GM21515 (cell line): ENCODE measurements around the gene BRICD5.
"Not testable (repeated sequence)": the region's sequence is repeated elsewhere in the genome, so short reads cannot be mapped to it uniquely, and the experiment has no call there.

ENCODE experiments used
- ATAC-seq: cut with Tn5 transposase; IDR thresholded peaks from one replicate; pipeline ENCODE4 v1.9.1; 2021; ENCODE audit not compliant: unreplicated experiment

BRICD5 gene

GRCh38 chr16:2210386-2211365, at the start of gene BRICD5:
Gene BRICD5 (minus strand): TSS chr16:2210863. CDS start chr16:2210833, 30 bp downstream.
- ATAC-seq, result no peak

- ATAC-seq, result no peak
Measured at GRCh38 chr16:2260250-2260649, 49.6 kb upstream of the BRICD5 start.

DNA sequence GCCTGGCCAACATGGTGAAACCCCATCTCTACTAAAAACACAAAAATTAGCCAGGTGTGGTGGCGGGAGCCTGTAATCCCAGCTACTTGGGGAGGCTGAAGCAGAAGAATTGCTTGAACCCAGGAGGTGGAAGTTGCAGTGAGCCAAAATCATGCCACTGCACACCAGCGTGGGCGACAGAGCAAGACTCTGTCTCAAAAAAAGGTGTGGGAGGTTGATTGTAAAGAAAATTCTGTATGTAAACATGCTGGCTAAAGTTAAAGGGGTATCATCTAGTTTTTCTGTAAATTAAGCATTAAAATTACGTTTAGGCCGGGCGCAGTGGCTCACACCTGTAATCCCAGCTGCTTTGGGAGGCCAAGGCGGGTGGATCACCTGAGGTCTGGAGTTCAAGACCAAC, 47.9 kb upstream of the BRICD5 start:
- ATAC-seq, result not testable (repeated sequence)

DNA sequence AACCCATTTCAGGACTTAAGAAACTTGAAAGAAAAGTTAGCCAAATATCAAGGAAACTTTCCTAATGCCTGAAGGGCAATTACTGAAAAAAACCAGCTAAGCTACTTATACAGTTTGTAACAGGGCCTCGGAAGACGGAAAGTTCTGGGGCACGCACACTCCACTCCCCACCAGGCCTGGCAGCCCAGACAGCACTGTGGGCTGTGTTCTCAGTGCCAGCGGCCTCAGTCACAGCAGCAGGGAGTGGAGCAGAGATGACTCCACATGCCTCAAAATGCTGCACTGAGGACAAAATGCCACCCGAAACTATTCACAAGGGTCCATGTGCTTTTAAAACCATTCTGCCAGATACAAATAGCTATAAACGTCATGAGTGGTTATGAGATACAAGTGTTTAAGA, 47.1 kb upstream of the BRICD5 start:
- ATAC-seq, result no peak

- no peak for ATAC-seq
Measured at GRCh38 chr16:2256531-2257140, 46.0 kb upstream of the BRICD5 start.

DNA sequence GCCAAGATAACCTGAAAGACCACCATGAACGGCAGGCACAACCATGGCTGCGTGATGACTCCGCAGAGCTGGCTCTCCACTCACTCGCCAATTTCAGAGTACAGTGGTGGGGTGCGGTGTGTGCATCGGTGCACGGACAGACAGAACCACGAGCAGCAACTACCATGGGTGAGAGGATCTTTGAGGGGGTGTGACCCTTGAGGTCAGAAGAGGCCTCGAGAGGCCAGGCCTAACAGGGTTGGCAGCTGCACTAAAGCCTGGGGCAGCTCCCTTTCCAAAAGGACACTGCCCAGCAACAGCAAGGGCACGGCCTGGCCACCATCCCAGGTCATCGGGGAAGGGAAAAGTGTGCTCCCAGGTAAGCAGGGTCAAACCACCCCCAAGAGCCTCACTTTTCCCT, 42.6 kb upstream of the BRICD5 start:
- no peak for ATAC-seq

DNA sequence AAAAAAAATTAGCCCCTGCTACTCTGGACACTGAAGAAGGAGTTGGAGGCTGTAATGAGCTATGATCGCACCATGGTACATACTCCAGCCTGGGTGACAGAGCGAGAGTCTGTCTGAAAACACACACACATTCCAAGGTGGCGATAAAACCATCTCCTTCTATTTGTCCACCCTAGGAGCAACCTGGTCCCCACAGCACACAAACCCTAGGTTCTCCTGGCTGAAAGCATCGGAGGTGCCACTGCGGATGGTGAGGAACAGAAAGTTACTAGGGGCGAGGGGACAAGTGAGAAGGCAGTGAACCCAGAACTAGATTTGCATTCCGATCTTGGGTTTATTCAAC, 42.1 kb upstream of the BRICD5 start:
- ATAC-seq, result no peak

DNA sequence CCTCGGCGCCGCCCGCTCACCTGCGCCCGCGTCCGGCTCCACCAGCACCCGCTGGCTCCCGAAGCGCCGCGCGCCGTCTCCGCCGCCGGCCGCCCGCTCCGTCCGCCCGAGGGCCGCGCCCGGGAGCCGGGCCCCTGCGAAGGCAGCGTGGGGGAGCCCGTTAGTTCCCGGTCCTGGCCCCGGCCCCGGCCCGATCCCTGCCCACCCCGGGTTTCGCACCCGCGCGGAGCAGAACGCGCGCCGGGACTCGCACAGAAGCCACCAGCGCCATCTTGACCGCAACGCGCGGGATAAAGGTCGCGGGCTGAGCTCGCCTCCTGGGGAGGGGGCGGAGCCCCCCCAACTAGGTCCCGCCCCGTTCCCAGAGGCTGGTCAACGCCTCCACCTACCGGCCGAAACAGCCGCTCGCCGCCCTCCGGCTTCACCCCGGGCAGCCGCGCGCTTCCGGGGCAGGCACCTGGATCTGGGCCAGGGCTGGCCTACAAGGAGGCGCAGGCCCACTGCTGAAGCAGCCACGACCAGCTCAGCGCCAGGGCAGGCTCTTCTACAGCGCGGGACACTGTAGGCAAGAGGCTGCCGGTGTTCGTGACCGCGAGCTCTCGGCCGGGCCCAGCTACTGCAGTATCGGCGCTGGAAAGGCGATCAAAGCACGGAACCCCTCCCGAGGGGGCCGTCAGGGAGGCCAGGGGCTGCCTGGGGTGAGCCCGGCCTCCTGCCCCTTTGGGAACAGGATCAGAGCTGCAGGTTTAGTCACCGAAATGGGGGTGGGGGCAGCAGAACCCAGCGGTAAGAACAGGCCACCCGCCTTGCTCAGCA, 40.8 kb upstream of the BRICD5 start, which contains the start of gene ECI1:
TSS of gene ECI1 (minus strand) at position 292 of the 816 bp plus-strand sequence. CDS start at position 271, 21 bp downstream.
- peak; percentile 79 for ATAC-seq

DNA sequence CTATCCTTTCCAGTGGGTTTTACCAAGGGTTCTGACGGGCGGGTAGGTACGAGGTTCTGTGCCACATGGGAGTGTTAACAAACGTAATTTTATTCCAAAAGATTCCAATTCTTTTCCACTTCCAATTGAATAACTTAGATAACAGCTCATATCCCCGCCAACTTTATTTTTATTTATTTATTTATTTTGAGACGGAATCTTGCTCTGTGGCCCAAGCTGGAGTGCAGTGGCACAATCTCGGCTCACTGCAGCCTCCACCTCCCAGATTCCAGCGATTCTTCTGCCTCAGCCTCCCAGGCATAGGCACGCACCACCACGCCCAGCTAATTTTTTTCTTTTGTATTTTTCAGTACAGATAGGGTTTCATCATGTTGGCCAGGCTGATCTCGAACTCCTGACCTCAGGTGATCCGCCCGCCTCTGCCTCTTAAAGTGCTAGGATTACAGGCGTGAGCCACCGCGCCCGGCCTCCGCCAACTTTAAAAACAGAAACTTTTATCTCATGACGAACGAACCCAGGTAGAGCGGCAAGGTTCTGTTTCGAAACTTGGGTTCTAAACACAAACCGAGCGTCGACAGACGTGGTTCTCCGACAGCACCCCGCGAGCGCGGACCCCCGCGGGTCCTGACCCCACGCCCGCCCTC, 40.1 kb upstream of the BRICD5 start:
- no peak for ATAC-seq

GRCh38 chr16:2246301-2246885, 35.7 kb upstream of the BRICD5 start:
- no peak for ATAC-seq

DNA sequence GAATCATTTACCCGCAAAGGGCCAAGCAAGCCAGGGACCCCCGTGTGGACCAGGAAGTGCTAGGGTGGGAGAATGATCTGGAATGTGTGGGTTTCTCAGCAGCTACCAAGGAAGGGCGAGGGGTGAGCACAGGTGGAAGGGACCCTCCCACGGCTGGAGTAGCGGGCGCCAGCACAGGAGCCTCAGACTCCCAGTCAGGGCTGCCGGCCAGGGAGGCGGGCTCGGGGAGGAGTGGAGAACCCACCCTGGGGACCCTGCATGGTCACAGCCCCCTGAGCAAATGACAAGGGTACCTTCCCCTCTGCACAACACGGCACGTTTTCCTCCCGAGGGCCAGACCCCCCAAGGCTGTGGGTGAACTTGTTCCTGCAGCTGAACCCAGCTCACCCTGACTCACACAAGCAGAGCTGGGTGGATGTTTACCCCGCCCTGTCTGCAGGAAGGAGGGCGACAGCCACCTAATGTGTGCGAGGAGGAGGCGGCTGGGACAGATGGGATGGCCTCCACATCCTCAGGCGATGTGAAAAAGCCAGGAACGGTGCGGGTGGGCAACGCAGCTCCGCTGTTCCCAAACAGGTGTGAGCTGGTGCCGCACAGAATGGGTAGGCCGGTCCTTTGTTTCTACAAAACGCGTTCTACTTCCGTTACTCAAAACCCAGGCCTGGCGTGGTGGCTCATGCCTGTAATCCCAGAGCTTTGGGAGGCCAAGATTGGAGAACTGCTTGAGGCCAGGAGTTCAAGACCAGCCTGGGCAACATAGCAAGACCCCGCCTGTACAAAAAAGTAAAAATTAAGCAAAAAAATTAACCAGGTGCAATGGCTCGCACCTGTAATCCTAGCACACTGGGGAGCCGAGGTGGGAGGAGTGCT, 34.5 kb upstream of the BRICD5 start:
- no peak for ATAC-seq

- no peak for ATAC-seq
Measured at GRCh38 chr16:2244301-2244700, 33.6 kb upstream of the BRICD5 start.

- ATAC-seq, result no peak
Measured at GRCh38 chr16:2243781-2244180, 33.1 kb upstream of the BRICD5 start.

GRCh38 chr16:2243031-2243528, 32.4 kb upstream of the BRICD5 start:
- no peak for ATAC-seq

- no peak for ATAC-seq
Measured at GRCh38 chr16:2242598-2242997, 31.9 kb upstream of the BRICD5 start.

DNA sequence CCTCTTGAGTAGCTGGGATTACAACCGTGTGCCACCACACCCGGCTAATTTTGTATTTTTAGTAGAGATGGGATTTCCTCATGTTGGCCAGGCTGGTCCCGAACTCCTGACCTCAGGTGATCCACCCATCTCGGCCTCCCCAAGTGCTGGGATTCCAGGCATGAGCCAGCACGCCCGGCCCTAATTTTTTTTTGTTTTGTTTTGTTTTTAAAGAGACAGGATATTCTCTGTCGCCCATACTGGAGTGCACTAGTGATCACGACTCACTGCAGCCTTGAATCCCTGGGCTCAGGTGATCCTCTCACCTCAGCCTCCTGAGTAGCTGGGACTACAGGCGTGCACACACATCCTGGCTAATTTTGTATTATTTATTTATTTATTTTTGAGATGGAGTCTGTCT, 29.7 kb upstream of the BRICD5 start:
- not testable (repeated sequence) for ATAC-seq

DNA sequence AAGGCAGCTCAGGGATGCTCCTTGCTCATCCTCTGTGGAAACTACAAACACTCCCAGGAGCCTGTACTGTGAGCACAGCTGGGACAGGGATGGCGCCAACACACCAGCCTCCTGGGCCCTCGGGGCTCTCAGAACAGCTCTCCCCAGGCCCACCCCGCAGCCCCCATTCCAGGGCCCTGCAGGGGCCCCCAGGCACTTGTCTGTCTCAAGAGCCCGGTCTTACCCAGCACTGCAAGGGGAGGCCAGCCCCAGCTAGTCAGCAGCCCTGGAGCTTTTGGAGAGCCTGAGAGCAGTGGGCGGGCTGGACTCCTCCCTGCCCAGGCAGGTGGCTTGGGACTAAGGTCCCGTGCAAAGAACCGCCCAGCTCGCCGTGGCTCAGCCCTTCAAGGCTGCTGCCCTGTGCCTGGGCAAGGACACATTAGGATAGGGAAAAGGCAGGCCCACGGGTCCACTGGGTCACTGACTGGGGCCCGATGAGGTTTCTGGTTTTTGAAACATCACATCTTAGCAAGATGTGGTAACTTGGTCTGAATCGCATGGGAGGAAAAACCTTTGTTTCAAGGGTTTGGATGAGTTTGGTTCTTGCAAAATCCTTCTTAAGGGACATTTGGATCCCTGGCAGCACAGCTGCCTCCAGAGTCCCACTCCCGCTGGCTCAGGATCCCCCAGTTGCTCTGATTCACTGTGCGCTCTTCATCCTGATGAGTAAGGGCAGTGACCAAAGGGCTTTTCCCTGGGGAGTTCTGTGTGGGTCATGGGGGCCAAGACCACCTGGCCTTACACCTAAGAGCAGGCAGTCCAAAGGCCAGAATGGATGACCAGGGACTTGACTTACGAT, 28.4 kb upstream of the BRICD5 start:
- ATAC-seq, result no peak

DNA sequence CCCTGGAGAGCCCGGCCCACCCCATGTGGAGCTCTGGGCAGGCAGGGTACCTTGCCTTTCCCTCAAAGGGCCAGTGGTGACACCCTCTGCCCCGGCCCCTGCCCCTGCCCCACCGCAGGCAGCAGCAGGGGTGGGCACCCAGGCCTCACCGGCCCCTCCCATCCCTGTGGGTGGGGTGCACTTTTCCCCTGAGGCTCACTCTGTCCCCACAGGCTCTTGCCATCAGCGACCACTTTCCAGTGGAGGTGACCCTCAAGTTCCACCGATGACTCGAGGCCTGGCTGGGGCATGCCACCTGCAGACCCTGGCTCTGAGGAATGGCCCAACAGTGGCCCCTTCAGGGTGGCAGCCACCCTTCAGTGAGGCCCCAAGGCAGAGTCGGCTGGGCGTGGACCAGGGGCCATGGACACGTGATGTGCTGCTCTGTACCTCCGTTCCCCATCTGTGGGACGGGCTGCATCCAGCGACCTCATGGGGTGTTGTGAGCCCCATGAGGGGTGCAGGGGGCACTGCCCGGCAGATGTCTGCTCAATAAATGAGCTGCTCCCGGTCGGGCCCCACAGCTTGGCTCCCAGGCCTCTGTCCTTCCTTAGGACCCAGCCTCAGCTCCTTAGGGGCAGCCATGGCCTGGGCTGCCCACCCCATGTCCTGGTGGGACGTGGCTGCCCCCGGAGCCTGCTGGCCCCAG, 27.6 kb upstream of the BRICD5 start:
- no peak for ATAC-seq
